ENCODE measurements around the gene DYSF. TPM values are rescaled to one million over a fixed set of nuclear protein-coding genes. Genes with fewer than 3 reads are reported as not detected.

Gene DYSF
- total and polyA plus RNA-seq, 8 donors, result 17.8 to 71.4 (median 21.6) TPM

DNA sequence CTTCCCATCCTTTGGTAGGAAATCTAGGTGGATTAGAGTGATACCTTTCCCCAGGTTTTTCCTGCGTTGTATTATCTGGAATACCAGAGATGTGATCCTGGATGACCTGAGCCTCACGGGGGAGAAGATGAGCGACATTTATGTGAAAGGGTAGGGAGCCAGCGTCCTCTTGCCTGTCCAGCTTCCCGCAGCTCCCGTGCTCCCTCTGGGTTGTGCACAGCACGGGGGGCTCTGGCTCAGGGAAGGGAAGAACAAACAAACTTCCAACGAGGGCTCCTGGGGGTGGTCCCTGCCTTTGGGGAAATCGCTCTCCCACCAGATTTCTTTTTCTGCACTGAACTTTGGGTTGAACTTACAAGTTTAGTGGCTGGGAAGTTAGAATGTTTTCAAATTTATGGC, 215.7 kb downstream of the DYSF start:
- Histone ChIP-seq H3K27ac (no peak overlapping the region), H3K9me3 (no peaks in the 10 kb centered on the region), H3K27me3 (no peaks in the 10 kb centered on the region), H3K4me1 (no peaks in the 10 kb centered on the region), H3K4me3 (no peak overlapping the region), H3K36me3 (peaks cover 0 to 99% of the 10 kb centered on the region in 2 donors)
- TF ChIP-seq CTCF (IDR thresholded peaks at IDR 0.05), result no peak
- ATAC-seq (no peak), DNase-seq (no peak)
- intact Hi-C loops (cut with DNase I), result no loop called here

GRCh38 chr2:71669628-71670429, 216.5 kb downstream of the DYSF start:
- Histone ChIP-seq H3K4me1 (no peaks in the 10 kb centered on the region), H3K36me3 (peaks cover 0 to 98% of the 10 kb centered on the region in 2 donors), H3K27ac (no peak overlapping the region), H3K9me3 (no peaks in the 10 kb centered on the region), H3K4me3 (no peak overlapping the region), H3K27me3 (no peaks in the 10 kb centered on the region)
- ATAC-seq, result no peak
- intact Hi-C loops (cut with DNase I), result no loop called here
- no peak for TF ChIP-seq CTCF (IDR thresholded peaks at IDR 0.05)
- DNase-seq, result no peak

DNA sequence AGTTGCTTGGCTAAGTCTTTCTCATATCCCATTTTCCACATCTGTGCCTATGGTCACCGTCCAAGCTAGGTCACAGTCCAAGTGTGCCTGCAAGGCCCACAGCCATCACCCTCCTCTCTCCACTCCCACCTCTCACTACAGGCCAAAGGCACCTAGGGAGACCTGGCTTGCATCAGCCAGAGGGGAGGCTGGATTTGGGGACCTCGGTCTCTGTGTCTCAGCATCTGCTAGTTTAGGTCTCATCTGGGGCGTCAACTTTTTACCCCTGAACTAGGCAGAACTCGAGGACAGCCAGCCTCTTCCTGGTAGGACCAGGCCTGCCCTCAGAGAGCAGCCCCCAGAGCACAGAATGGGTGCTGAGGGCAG, 217.1 kb downstream of the DYSF start:
- no peak for TF ChIP-seq CTCF (IDR thresholded peaks at IDR 0.05)
- Histone ChIP-seq H3K9me3 (no peaks in the 10 kb centered on the region), H3K4me3 (no peak overlapping the region), H3K36me3 (peaks cover 0 to 96% of the 10 kb centered on the region in 2 donors), H3K4me1 (no peaks in the 10 kb centered on the region), H3K27me3 (no peaks in the 10 kb centered on the region), H3K27ac (no peak overlapping the region)
- intact Hi-C loops (cut with DNase I), result no loop called here
- DNase-seq (no peak), ATAC-seq (no peak)

DNA sequence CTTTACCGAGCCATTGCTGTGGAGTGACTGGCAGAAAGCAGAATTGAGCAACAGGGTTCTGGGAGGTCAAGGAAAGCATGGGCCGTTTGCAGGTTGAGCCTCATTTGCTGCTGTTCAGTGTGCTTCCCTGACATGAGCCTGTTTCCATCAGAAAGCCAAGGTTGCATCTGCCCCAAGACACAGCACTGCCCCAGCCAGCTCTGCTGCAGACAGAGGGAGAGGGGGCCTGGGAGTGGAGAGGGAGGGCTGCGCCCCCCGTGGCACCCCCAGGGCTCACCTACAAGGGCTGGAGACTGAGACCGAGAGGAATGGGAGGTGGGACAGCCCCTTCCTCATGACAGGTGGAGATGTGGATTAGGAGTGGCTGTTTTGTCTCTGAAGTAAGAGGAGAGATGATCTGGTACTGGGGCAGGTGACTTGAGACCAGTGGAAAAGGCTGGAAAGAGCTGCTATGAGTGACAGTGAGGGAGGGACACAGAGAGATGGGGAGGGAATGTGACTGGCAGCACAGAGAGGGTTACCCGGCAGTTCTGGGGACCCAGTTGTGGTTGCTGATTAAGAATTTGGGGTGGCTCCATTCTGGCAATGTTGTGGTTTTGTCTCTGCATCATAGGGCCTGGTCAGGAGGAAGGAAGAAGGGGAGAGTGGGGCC, 218.0 kb downstream of the DYSF start:
- ATAC-seq (no peak), DNase-seq (no peak)
- no peak for TF ChIP-seq CTCF (IDR thresholded peaks at IDR 0.05)
- no peaks in the 10 kb centered on the region for H3K9me3 ChIP-seq
- no peaks in the 10 kb centered on the region for H3K4me1 ChIP-seq
- H3K27ac ChIP-seq, result no peak overlapping the region
- no peak overlapping the region for H3K4me3 ChIP-seq
- intact Hi-C loops (cut with DNase I), result no loop called here
- no peaks in the 10 kb centered on the region for H3K27me3 ChIP-seq
- H3K36me3 ChIP-seq, result peaks cover 0 to 88% of the 10 kb centered on the region in 2 donors

Measured in left lung (tissue), 10 donors.